ENCODE results near the gene SOCS6. TPM values are rescaled to one million over a fixed set of nuclear protein-coding genes. Genes with fewer than 3 reads are reported as not detected.

The SOCS6 gene
- polyA plus RNA-seq, 3 donors = 4.8 to 6.1 (median 4.8) TPM

- Histone ChIP-seq H3K9ac (ENCODE audit: insufficient read depth, low read length, poor library complexity, severe bottlenecking) (no peak overlapping the region), H3K79me2 (ENCODE audit: insufficient read depth, low read length) (no peaks in the 10 kb centered on the region), H2AFZ (ENCODE audit: insufficient read depth, low read depth, low read length, poor library complexity, severe bottlenecking) (no peak overlapping the region), H4K20me1 (ENCODE audit: insufficient read depth, low read length) (no peaks in the 10 kb centered on the region), H3K9me3 (replicated peaks in 1 of 2; ENCODE audit: control insufficient read depth in 1 of 2, insufficient read depth in 1 of 2, low read length in 2 of 2) (no peaks in the 10 kb centered on the region), H3K4me2 (replicated peaks; ENCODE audit: extremely low read depth, low read length, poor library complexity, severe bottlenecking) (no peak overlapping the region), H3K27ac (ENCODE audit: low read depth in 1 of 2, low read length in 2 of 2) (no peak overlapping the region), H3K4me3 (replicated peaks in 1 of 3; ENCODE audit: low read depth in 2 of 3, low read length in 3 of 3) (no peak overlapping the region), H3K4me1 (ENCODE audit: control insufficient read depth in 1 of 2, insufficient read depth in 2 of 2, low read length in 2 of 2) (no peaks in the 10 kb centered on the region), H3K27me3 (ENCODE audit: control insufficient read depth in 2 of 2, insufficient read depth in 2 of 2, low read length in 2 of 2) (no peaks in the 10 kb centered on the region), H3K36me3 (replicated peaks in 1 of 2; ENCODE audit: control insufficient read depth in 1 of 2, insufficient read depth in 2 of 2, low read length in 2 of 2) (no peaks in the 10 kb centered on the region)
- DNase-seq = no peak
- Mint-ChIP-seq H3K4me1 (peaks cover 3% of the 10 kb centered on the region), H3K4me3 (no peak overlapping the region), H3K36me3 (no peaks in the 10 kb centered on the region), H3K27me3 (ENCODE audit: low read depth in 3 of 3) (peaks cover 0 to 3% (median 0%) of the 10 kb centered on the region in 3 donors), H3K9me3 (peaks cover 0 to 7% (median 0%) of the 10 kb centered on the region in 7 donors), H3K27ac (no peak overlapping the region)
- no peak for TF ChIP-seq CTCF (IDR thresholded peaks at IDR 0.05)
- intact Hi-C loops (cut with micrococcal nuclease) = no loop called here
- WGBS (ENCODE audit: insufficient coverage) = 100% methylated on average over 2 of the region's 6 CpGs
Measured at GRCh38 chr18:70359071-70359470, 70.2 kb downstream of the SOCS6 start.

GRCh38 chr18:70362258-70362657, 73.4 kb downstream of the SOCS6 start:
- 100% methylated on average over 3 of the region's 4 CpGs for WGBS (ENCODE audit: insufficient coverage)
- H3K9ac ChIP-seq (ENCODE audit: insufficient read depth, low read length, poor library complexity, severe bottlenecking) = no peak overlapping the region
- intact Hi-C loops (cut with micrococcal nuclease) = no loop called here
- no peak for DNase-seq
- peaks cover 0 to 1% (median 0%) of the 10 kb centered on the region in 7 donors for H3K9me3 Mint-ChIP-seq
- peak overlapping the region in 1 of 7 donors; percentile 44 for H3K27ac Mint-ChIP-seq
- H3K36me3 Mint-ChIP-seq = no peaks in the 10 kb centered on the region
- no peaks in the 10 kb centered on the region for H3K4me1 ChIP-seq (ENCODE audit: control insufficient read depth in 1 of 2, insufficient read depth in 2 of 2, low read length in 2 of 2)
- H3K27me3 Mint-ChIP-seq (ENCODE audit: low read depth in 3 of 3) = peaks cover 0 to 3% (median 0%) of the 10 kb centered on the region in 3 donors
- H3K4me1 Mint-ChIP-seq = peaks cover 4% of the 10 kb centered on the region
- no peak overlapping the region for H3K4me2 ChIP-seq (replicated peaks; ENCODE audit: extremely low read depth, low read length, poor library complexity, severe bottlenecking)
- no peaks in the 10 kb centered on the region for H3K36me3 ChIP-seq (replicated peaks in 1 of 2; ENCODE audit: control insufficient read depth in 1 of 2, insufficient read depth in 2 of 2, low read length in 2 of 2)
- H3K27me3 ChIP-seq (ENCODE audit: control insufficient read depth in 2 of 2, insufficient read depth in 2 of 2, low read length in 2 of 2) = no peaks in the 10 kb centered on the region
- H4K20me1 ChIP-seq (ENCODE audit: insufficient read depth, low read length) = no peaks in the 10 kb centered on the region
- no peak overlapping the region for H3K27ac ChIP-seq (ENCODE audit: low read depth in 1 of 2, low read length in 2 of 2)
- TF ChIP-seq CTCF (IDR thresholded peaks at IDR 0.05) = no peak
- H3K9me3 ChIP-seq (replicated peaks in 1 of 2; ENCODE audit: control insufficient read depth in 1 of 2, insufficient read depth in 1 of 2, low read length in 2 of 2) = no peaks in the 10 kb centered on the region
- H3K4me3 Mint-ChIP-seq = no peak overlapping the region
- H3K79me2 ChIP-seq (ENCODE audit: insufficient read depth, low read length) = no peaks in the 10 kb centered on the region
- no peak overlapping the region for H2AFZ ChIP-seq (ENCODE audit: insufficient read depth, low read depth, low read length, poor library complexity, severe bottlenecking)
- no peak overlapping the region for H3K4me3 ChIP-seq (replicated peaks in 1 of 3; ENCODE audit: low read depth in 2 of 3, low read length in 3 of 3)
